GM12878 (cell line): ENCODE results near the gene ATP7B. TPM values are rescaled to one million over a fixed set of nuclear protein-coding genes. Genes with fewer than 3 reads are reported as not detected.

Source experiments
- ATAC-seq: fragments of 200-7000 bp; cut with Tn5 transposase; 3 replicates; pipeline ENCODE4 v1.9.1; 2020; ENCODE audit warnings: mild to moderate bottlenecking, moderate library complexity
- BruUV-seq: library from RNA; stranded (reverse); fragments of 400-500 nt; replicated peaks from 2 replicates; lab custom pipeline; 2021; lab: Mats Ljungman, UMichigan
- CTCF ChIA-PET: fragments of 300-600 bp; sonication (Branson Sonifier 250); formaldehyde crosslinking; extraction: SDS; loops from one replicate; lab custom pipeline; 2021; ENCODE audit warnings: inconsistent platforms; lab: Yijun Ruan, JAX
- POLR2A ChIA-PET: fragments of 350-600 bp; formaldehyde crosslinking; extraction: SDS; loops from one replicate; lab custom pipeline; 2021; ENCODE audit warnings: inconsistent platforms; lab: Charles Lee
- RAD21 ChIA-PET: fragments of 300-600 bp; sonication (Branson Sonifier 250); formaldehyde crosslinking; loops from one replicate; lab custom pipeline; 2023; ENCODE audit warnings: antibody characterized with exemption; ENCODE audit not compliant: unreplicated experiment; lab: Charles Lee
- SMC1A ChIA-PET: fragments of 300-600 bp; sonication (Branson Sonifier 250); formaldehyde crosslinking; loops from one replicate; lab custom pipeline; 2023; ENCODE audit not compliant: unreplicated experiment, uncharacterized antibody; lab: Charles Lee
- DNase-seq: peaks from one replicate; pipeline ENCODE4 v3.0.0-alpha.2; 2011; ENCODE audit warnings: low read depth, low spot score
- FAIRE-seq: peaks from 3 replicates; lab custom pipeline; 2011; peaks lifted over from hg19 to GRCh38; lab: Jason Lieb, UNC
- H2AFZ ChIP-seq: 2 replicates; pipeline ENCODE4 v1.6.0; 2011; ENCODE audit warnings: low read depth, low read length, control low read depth; ENCODE audit not compliant: control insufficient read depth
- H3K27ac ChIP-seq: 2 replicates; pipeline ENCODE4 v1.5.1; 2011; ENCODE audit warnings: control low read depth; ENCODE audit not compliant: control insufficient read depth, insufficient read depth
- H3K27me3 ChIP-seq, 2 experiments: replicated peaks in 1 of 2; 2 replicates each; pipeline versions ENCODE4 v1.6.0 to v1.6.1; 2011; ENCODE audit warnings: low read length in 1 of 2; ENCODE audit not compliant: control insufficient read depth in 2 of 2, insufficient read depth in 2 of 2
- H3K36me3 ChIP-seq, 2 experiments: 2 replicates each; pipeline ENCODE4 v1.5.1; 2011; ENCODE audit warnings: low read length in 1 of 2; ENCODE audit not compliant: control insufficient read depth in 2 of 2, insufficient read depth in 2 of 2
- H3K4me1 ChIP-seq: 2 replicates; pipeline ENCODE4 v1.6.1; 2011; ENCODE audit warnings: mild to moderate bottlenecking, low read length, moderate library complexity, mixed read lengths; ENCODE audit not compliant: control insufficient read depth, insufficient read depth
- H3K4me2 ChIP-seq: 2 replicates; pipeline ENCODE4 v1.6.0; 2011; ENCODE audit warnings: control low read depth; ENCODE audit not compliant: control insufficient read depth, insufficient read depth
- H3K4me3 ChIP-seq: fragments of 200-600 bp; sonication (generic); 2 replicates; pipeline ENCODE4 v1.5.1; 2016
- H3K79me2 ChIP-seq: 2 replicates; pipeline ENCODE4 v1.6.0; 2011; ENCODE audit warnings: low read length; ENCODE audit not compliant: control insufficient read depth, insufficient read depth
- H3K9ac ChIP-seq: 2 replicates; pipeline ENCODE4 v1.8.0; 2011; ENCODE audit warnings: low read length, control low read depth, mixed read lengths; ENCODE audit not compliant: control insufficient read depth, insufficient read depth
- H3K9me3 ChIP-seq: replicated peaks from 3 replicates; pipeline ENCODE4 v1.5.1; 2011; ENCODE audit warnings: mild to moderate bottlenecking, low read length; ENCODE audit not compliant: control insufficient read depth, insufficient read depth
- H4K20me1 ChIP-seq: 2 replicates; pipeline ENCODE4 v1.6.0; 2011; ENCODE audit not compliant: control insufficient read depth, insufficient read depth
- E2F4 ChIP-seq: IDR thresholded peaks from 2 replicates; pipeline ENCODE4 v1.6.1; 2012; ENCODE audit warnings: low read depth, low read length, improper control_type of control experiment
- EP300 ChIP-seq, 2 experiments: fragments of 150-350 bp in 1 of 2; IDR thresholded peaks; 2 replicates each; pipeline ENCODE4 v1.6.1; 2011 to 2012; ENCODE audit warnings: low read depth in 2 of 2, low read length in 2 of 2, borderline replicate concordance in 1 of 2, improper control_type of control experiment in 1 of 2, inconsistent platforms in 1 of 2; ENCODE audit not compliant: control insufficient read depth in 1 of 2
- FOXK2 ChIP-seq: fragments of 450-650 bp; IDR thresholded peaks from 2 replicates; pipeline ENCODE4 v1.6.1; 2017; ENCODE audit warnings: mild to moderate bottlenecking, moderate library complexity
- GABPA ChIP-seq: IDR thresholded peaks from 2 replicates; pipeline ENCODE4 v1.6.1; 2014; ENCODE audit warnings: antibody characterized with exemption, low read depth, mild to moderate bottlenecking, inconsistent platforms
- IRF4 ChIP-seq: IDR thresholded peaks from 2 replicates; pipeline ENCODE4 v1.6.1; 2011; ENCODE audit warnings: low read depth, low read length
- MTA3 ChIP-seq: IDR thresholded peaks from 2 replicates; pipeline ENCODE4 v1.6.1; 2012; ENCODE audit warnings: low read length, inconsistent platforms, borderline replicate concordance
- MYC ChIP-seq: IDR thresholded peaks from 2 replicates; pipeline ENCODE4 v1.6.1; 2011; ENCODE audit warnings: mild to moderate bottlenecking, low read length, moderate library complexity, inconsistent platforms; ENCODE audit not compliant: insufficient read depth, insufficient replicate concordance, insufficient read length, severe bottlenecking
- NFYA ChIP-seq: IDR thresholded peaks from 2 replicates; pipeline ENCODE4 v1.6.1; 2011; ENCODE audit warnings: low read depth, mild to moderate bottlenecking, low read length, improper control_type of control experiment, borderline replicate concordance
- NFYB ChIP-seq: IDR thresholded peaks from 2 replicates; pipeline ENCODE4 v1.6.1; 2011; ENCODE audit warnings: low read depth, mild to moderate bottlenecking, low read length, improper control_type of control experiment, moderate library complexity; ENCODE audit not compliant: insufficient read depth
- NR2C2 ChIP-seq: IDR thresholded peaks from 2 replicates; pipeline ENCODE4 v1.6.1; 2011; ENCODE audit warnings: borderline replicate concordance, low read depth; ENCODE audit not compliant: control insufficient read depth, insufficient read length
- POLR2AphosphoS2 ChIP-seq: IDR thresholded peaks from 2 replicates; pipeline ENCODE4 v1.6.1; 2011; ENCODE audit warnings: low read depth, mild to moderate bottlenecking, low read length, improper control_type of control experiment, moderate library complexity
- POLR2AphosphoS5 ChIP-seq: IDR thresholded peaks from 2 replicates; pipeline ENCODE4 v1.6.1; 2011; ENCODE audit warnings: mild to moderate bottlenecking, low read length, inconsistent platforms
- RAD21 ChIP-seq: IDR thresholded peaks from 2 replicates; pipeline ENCODE4 v1.6.1; 2011; ENCODE audit warnings: mild to moderate bottlenecking, low read depth, low read length, moderate library complexity; ENCODE audit not compliant: insufficient read depth
- SUPT20H ChIP-seq: IDR thresholded peaks from 2 replicates; pipeline ENCODE4 v1.6.1; 2011; ENCODE audit warnings: low read depth, mild to moderate bottlenecking, low read length, moderate library complexity, borderline replicate concordance; ENCODE audit not compliant: control insufficient read depth
- ZBTB11 ChIP-seq: fragments of 450-650 bp; formaldehyde crosslinking; IDR thresholded peaks from 2 replicates; pipeline ENCODE4 v1.5.0; 2022; ENCODE audit warnings: mild to moderate bottlenecking, missing genetic modification characterization
- whole genome bisulfite sequencing: methylation state at CpG from one replicate; pipeline ENCODE4 v1.1.6; 2016; ENCODE audit warnings: low lambda C conversion rate; ENCODE audit not compliant: insufficient replicate concordance, insufficient coverage; ENCODE audit errors: missing lambda C conversion rate; 5-methylcytosine and 5-hydroxymethylcytosine counted together
- in situ Hi-C: fragments of 300-500 bp; cut with MboI; formaldehyde crosslinking; loops from 9 replicates; pipeline ENCODE4 v1.14.3; 2018; ENCODE audit warnings: mixed read lengths
- intact Hi-C: fragments of 100-400 bp; cut with micrococcal nuclease; formaldehyde crosslinking; loops from one replicate; pipeline ENCODE4 v1.14.2; 2022; ENCODE audit not compliant: unreplicated experiment
- polyA plus RNA-seq, 11 experiments: library from polyadenylated mRNA; depleted of rRNA in 4 of 11; unstranded in 6 of 11; stranded (reverse) in 5 of 11; fragments of >200 nt; fragmentation: Nextera tagmentation in 4 of 11; fragmentation: Illumina TruSeq in 1 of 11; extraction: Ambion mirVana in 4 of 11; extraction: Trizol in 1 of 11; gene quantifications; 1 replicate in 1 of 11; 2 replicates in 10 of 11; pipeline versions ENCODE4 v1.2.1 to v1.2.3, GENCODE V29; 2011 to 2016; ENCODE audit warnings: inconsistent platforms in 2 of 11, missing spikeins in 2 of 11, low read depth in 1 of 11
- total RNA-seq, 4 experiments: library from RNA; depleted of rRNA in 3 of 4; stranded (reverse); fragments of >200 nt in 3 of 4; fragmentation: Illumina TruSeq in 1 of 4; extraction: Trizol in 1 of 4; gene quantifications; 2 replicates each; pipeline versions ENCODE4 v1.2.1 to v1.2.3, GENCODE V29; 2013 to 2021
- TF ChIP-seq, protein P1 (sequence below), 3 experiments: IDR thresholded peaks in 2 of 3; conservative IDR thresholded peaks in 1 of 3; 2 replicates each; pipeline ENCODE4 v1.5.1; 2011; ENCODE audit warnings: low read depth in 3 of 3, low read length in 3 of 3, mild to moderate bottlenecking in 3 of 3, control low read depth in 2 of 3, moderate library complexity in 2 of 3, inconsistent platforms in 1 of 3, mixed read lengths in 1 of 3; ENCODE audit not compliant: control insufficient read depth in 2 of 3, insufficient read depth in 1 of 3; ENCODE audit errors: extremely low read depth in 1 of 3

The ATP7B gene
- total and polyA plus RNA-seq, 10 of the 15 experiments (the other 5 are each of a cell fraction or from before 2014, with no cell fraction given): under 0.01 to 1.1 (median 0.06) TPM; not detected in 2

DNA sequence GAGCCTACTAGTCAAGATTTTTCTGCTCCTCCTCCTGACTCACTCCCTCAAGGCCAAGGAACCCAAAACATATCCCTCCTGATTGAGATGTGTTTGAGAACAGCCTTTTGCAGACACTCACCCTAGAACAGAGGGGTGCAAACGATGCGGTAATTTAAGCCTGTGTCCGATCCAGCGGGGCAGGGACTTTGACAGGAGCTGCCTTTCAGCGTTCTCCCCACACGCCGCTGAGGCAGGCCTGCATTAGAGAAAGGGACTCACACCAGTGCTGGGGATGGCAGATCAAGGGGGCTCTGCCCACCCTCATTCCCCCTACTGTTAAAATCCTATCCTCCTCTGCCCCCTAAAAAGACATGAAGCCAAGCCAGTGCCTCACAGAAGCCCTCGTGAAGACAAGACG lies 79.0 kb downstream of the ATP7B start:
- Histone ChIP-seq H3K36me3 (no peaks in the 10 kb centered on the region), H3K79me2 (no peaks in the 10 kb centered on the region), H3K27ac (no peak overlapping the region), H3K4me3 (no peak overlapping the region), H3K4me1 (no peaks in the 10 kb centered on the region), H3K27me3 (peaks cover 0 to 7% of the 10 kb centered on the region in 2 experiments; a peak in 2 of 4 replicates), H4K20me1 (no peaks in the 10 kb centered on the region), H3K9me3 (no peaks in the 10 kb centered on the region), H3K4me2 (no peak overlapping the region), H3K9ac (no peak overlapping the region), H2AFZ (no peak overlapping the region)
- intact Hi-C loops (no loop called here), in situ Hi-C loops (no loop called here)
- RAD21 ChIA-PET: no interaction called here
- WGBS: 81% methylated on average over 9 of the region's 9 CpGs
- ATAC-seq (no peak), DNase-seq (no peak), FAIRE-seq (no peak)
- no TSS peak for BruUV-seq
- CTCF ChIA-PET: no interaction called here
- POLR2A ChIA-PET: no interaction called here
- TF ChIP-seq E2F4 (no peak), MYC (no peak), RAD21 (no peak), MTA3 (no peak), ZBTB11 (CRISPR knock-in tag) (no peak), SUPT20H (no peak), IRF4 (no peak), POLR2AphosphoS5 (no peak), POLR2AphosphoS2 (no peak), GABPA (no peak), NFYB (no peak), EP300 (IDR thresholded peaks at IDR 0.05; ENCODE audit: borderline replicate concordance in 1 of 2, control insufficient read depth in 1 of 2, low read depth in 2 of 2, low read length in 2 of 2) (no peak), NFYA (no peak), FOXK2 (no peak), NR2C2 (no peak)
- TF ChIP-seq, protein P1, sequence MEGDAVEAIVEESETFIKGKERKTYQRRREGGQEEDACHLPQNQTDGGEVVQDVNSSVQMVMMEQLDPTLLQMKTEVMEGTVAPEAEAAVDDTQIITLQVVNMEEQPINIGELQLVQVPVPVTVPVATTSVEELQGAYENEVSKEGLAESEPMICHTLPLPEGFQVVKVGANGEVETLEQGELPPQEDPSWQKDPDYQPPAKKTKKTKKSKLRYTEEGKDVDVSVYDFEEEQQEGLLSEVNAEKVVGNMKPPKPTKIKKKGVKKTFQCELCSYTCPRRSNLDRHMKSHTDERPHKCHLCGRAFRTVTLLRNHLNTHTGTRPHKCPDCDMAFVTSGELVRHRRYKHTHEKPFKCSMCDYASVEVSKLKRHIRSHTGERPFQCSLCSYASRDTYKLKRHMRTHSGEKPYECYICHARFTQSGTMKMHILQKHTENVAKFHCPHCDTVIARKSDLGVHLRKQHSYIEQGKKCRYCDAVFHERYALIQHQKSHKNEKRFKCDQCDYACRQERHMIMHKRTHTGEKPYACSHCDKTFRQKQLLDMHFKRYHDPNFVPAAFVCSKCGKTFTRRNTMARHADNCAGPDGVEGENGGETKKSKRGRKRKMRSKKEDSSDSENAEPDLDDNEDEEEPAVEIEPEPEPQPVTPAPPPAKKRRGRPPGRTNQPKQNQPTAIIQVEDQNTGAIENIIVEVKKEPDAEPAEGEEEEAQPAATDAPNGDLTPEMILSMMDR (IDR thresholded peaks at IDR 0.05 in 2 of 3, conservative IDR thresholded peaks at IDR 0.05 in 1 of 3; ENCODE audit: control insufficient read depth in 2 of 3, extremely low read depth in 1 of 3, insufficient read depth in 1 of 3, low read depth in 3 of 3, low read length in 3 of 3): no peak
- SMC1A ChIA-PET: no interaction called here
